Activated T-cell treated with anti-CD3 and anti-CD28 coated beads for 24 hours (primary cell): ENCODE results near the gene BAIAP2.
"Not testable (repeated sequence)": the region's sequence is repeated elsewhere in the genome, so short reads cannot be mapped to it uniquely, and the experiment has no call there.

ENCODE experiments used
- DNase-seq: peaks from one replicate; pipeline ENCODE4 v3.0.0-alpha.2; 2020; ENCODE audit warnings: low read depth

The BAIAP2 gene

GRCh38 chr17:81002013-81002384, 33.0 kb upstream of the BAIAP2 start:
- no peak for DNase-seq

DNA sequence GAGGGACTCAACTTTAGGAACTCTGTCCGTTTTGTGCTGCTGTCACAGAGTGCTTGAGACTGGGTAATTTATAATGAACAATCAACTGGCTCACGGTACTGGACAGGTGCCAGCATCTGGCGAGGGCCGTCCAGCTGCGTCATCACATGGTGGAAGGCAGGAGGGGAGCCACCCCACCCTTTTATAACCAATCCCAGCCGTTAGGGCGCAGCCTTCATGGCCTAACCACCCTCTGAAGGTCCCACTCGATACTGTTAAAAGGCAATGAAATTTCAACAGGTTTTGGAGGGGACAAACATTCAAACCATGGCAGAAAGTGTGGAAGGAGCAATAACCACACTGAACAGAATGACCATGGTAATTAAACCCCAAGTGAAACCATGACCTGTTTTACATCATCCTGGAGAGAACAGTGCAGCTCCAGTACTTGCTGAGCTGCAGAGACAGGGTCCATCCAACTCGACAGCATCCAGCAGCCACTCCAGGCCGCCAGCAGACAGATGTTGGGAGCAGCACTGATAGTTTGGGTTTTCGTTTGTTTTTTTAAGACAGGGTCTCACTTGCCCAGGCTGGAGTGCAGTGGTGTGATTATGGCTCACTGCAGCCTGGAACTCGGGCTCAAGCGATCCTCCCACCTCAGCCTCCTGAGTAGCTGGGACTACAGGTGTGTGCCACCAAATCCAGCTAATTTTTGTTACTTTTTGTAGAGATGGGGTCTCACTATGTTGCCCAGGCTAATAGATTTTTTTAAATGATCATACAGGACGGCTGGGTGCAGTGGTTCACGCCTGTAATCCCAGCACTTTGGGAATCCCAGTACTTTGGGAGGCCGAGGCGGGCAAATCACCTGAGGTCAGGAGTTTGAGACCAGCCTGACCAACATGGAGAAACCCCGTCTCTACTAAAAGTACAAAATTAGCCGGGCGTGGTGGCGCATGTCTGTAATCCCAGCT, 32.3 kb upstream of the BAIAP2 start:
- no peak for DNase-seq

DNA sequence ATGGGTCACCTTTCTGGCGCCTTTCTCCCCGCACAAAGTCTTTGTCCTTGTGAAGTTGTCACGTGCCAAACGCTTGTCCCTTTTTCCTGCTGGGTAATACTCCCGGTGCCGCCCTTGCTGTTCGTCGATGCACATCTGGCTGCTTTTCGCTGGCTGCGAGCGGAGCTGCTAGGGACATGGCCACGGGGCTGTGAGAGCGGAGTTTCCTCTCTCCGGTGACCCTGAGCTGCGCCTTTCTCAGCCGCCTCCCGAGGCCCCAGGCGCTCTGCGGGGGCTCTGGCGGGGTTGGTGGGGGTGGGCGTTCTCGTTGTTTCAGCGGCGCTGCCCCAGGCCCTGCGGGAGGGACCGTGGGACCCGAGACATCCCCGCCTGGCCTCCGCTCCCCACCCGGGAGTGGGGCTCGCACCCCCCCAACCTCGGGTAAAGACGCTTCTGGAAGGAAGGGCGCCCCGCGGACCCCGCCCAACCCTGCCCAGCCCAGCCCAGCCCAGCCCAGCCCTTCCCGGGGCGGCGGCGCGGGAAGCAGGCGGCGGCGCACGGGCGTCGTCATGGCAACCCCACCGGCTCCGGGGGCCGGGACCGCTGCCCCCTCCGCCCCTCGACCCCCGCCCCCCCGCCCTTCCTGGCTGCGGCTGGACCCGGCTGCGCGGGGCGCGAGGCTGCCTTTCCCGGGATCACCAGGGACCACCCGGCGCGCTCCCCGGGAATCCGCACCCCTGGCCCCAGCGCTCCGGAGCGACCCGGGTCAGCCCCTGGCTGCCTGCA, 31.1 kb upstream of the BAIAP2 start:
- DNase-seq, result no peak

DNA sequence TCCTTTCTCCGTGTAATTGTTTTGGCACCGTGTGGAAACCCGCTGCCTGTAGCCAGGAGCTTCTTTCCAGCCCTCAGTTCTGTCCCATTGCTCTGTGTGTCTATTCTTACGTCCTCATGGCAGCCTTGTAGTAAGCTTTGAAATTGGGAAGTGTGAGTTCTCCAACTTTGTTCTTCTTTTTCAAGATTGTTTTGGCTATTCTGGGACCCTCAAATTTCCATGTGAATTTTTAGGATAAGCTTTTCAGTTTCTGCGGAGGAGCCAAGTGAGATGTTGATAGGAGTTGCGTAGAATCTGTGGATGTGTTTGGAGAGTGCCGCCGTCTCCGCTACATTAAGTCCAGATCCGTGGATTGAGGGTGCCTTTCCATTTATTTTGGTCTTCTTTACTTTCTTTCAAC, 28.1 kb upstream of the BAIAP2 start:
- no peak for DNase-seq

- DNase-seq, result no peak
These were observed 26.8 kb upstream of the BAIAP2 start for GRCh38 chr17:81008140-81008539.

DNA sequence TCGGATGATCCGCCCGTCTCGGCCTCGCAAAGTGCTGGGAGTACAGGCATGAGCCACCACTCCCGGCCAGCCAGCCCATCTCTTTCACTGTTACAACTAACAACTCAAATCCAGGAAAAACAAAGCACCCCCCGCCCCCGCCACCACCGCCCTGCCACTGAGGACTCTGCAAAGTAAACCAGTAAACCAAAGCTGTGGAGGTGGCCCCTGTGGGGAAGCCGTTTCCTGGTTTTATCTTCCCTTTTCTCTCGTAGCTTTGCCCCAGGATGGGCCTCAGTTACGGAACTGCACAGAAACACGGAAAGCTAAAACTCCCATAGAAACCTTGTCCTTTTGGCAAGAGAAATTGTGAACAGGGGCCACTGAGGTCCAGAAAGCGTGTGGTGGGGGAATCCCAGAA, 25.8 kb upstream of the BAIAP2 start:
- DNase-seq, result no peak

GRCh38 chr17:81010935-81011334, 24.0 kb upstream of the BAIAP2 start:
- no peak for DNase-seq

GRCh38 chr17:81011951-81012350, 23.0 kb upstream of the BAIAP2 start:
- DNase-seq, result no peak

- DNase-seq, result no peak
These were observed 22.1 kb upstream of the BAIAP2 start for GRCh38 chr17:81012574-81013447.

GRCh38 chr17:81013642-81014041, 21.3 kb upstream of the BAIAP2 start:
- no peak for DNase-seq

GRCh38 chr17:81015136-81015535, 19.8 kb upstream of the BAIAP2 start:
- DNase-seq, result no peak

DNA sequence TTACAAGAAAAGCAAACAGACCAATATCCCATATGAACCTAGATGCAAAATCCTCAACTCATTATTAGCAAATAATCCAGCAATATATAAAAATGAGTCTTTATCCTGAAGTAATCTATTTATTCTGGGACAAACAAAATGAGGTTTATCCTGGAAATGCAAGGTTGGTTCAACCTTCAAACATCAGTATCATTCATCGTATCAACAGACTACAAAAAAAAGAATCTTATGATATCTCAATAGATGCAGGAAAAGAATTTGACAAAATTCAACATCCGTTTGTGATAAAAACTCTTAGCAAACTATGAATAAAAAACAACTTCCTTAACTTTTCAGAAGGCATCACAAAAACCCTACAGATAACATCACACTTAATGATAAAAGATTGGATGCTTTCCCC, 18.4 kb upstream of the BAIAP2 start:
- no peak for DNase-seq

DNA sequence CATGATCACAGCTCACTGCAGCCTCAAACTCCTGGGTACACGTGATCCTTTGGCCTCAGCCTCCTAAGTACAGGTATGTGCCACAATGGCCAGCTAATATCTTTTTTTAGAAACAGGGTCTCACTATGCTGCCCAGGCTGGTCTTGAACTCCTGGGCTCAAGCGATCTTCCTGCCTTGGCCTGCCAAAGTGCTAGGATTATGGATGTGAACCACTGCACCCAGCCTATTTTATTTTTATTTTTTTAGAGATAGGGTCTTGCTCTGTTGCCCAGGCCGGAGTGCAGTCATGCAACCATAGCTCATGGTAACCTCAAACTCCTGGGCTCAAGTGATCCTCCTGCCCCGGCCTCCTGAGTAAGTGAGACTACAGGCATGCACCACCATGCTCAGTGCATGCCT, 17.6 kb upstream of the BAIAP2 start:
- DNase-seq, result not testable (repeated sequence)

- no peak for DNase-seq
These were observed 16.7 kb upstream of the BAIAP2 start for GRCh38 chr17:81018044-81018802.

GRCh38 chr17:81019563-81020442, 15.1 kb upstream of the BAIAP2 start:
- DNase-seq, result no peak

- DNase-seq, result no peak
These were observed 14.5 kb upstream of the BAIAP2 start for GRCh38 chr17:81020443-81020766.

GRCh38 chr17:81020767-81021497, 14.0 kb upstream of the BAIAP2 start:
- no peak for DNase-seq

GRCh38 chr17:81021531-81022343, 13.2 kb upstream of the BAIAP2 start:
- no peak for DNase-seq

DNA sequence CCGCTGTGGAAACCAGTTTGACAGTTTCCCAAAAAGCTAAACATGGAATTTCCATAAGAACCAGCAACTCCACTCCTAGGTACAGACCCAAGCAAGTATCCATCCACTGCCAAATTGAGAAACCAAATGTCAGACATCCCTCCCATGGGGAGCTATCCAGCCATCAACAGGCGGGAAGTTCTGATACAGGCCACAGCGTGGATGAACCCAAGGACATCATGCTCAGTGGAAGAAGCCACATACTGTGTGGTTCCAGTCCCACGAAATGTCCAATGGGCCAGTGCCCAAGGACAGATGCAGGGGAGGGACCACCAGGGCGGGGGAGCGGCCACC, 12.6 kb upstream of the BAIAP2 start:
- no peak for DNase-seq
